IPS-20b (cell line): ENCODE data around the gene SCFD2.

ENCODE experiments used
- H3K27ac ChIP-seq: one replicate; pipeline ENCODE4 v1.5.1; 2013; ENCODE audit warnings: low read length
- H3K27me3 ChIP-seq: 2 replicates; pipeline ENCODE4 v1.6.1; 2013; ENCODE audit warnings: mild to moderate bottlenecking, low read length, inconsistent platforms; ENCODE audit not compliant: insufficient read depth
- H3K36me3 ChIP-seq: 2 replicates; pipeline ENCODE4 v1.6.1; 2013; ENCODE audit warnings: low read depth, mild to moderate bottlenecking, inconsistent platforms, low read length, moderate library complexity; ENCODE audit not compliant: insufficient read depth
- H3K4me1 ChIP-seq: 2 replicates; pipeline ENCODE4 v1.6.1; 2013; ENCODE audit warnings: mild to moderate bottlenecking, control low read depth, inconsistent platforms, low read length, moderate library complexity; ENCODE audit not compliant: insufficient read depth
- H3K4me3 ChIP-seq: 2 replicates; pipeline ENCODE4 v1.5.1; 2013; ENCODE audit warnings: mild to moderate bottlenecking, low read length, inconsistent platforms
- H3K9ac ChIP-seq: 2 replicates; pipeline ENCODE4 v1.6.1; 2013; ENCODE audit warnings: low read depth, mild to moderate bottlenecking, inconsistent platforms, low read length, moderate library complexity
- H3K9me3 ChIP-seq: 2 replicates; pipeline ENCODE4 v1.6.1; 2013; ENCODE audit warnings: mild to moderate bottlenecking, low read depth, low read length, inconsistent platforms; ENCODE audit not compliant: insufficient read depth

SCFD2 gene

DNA sequence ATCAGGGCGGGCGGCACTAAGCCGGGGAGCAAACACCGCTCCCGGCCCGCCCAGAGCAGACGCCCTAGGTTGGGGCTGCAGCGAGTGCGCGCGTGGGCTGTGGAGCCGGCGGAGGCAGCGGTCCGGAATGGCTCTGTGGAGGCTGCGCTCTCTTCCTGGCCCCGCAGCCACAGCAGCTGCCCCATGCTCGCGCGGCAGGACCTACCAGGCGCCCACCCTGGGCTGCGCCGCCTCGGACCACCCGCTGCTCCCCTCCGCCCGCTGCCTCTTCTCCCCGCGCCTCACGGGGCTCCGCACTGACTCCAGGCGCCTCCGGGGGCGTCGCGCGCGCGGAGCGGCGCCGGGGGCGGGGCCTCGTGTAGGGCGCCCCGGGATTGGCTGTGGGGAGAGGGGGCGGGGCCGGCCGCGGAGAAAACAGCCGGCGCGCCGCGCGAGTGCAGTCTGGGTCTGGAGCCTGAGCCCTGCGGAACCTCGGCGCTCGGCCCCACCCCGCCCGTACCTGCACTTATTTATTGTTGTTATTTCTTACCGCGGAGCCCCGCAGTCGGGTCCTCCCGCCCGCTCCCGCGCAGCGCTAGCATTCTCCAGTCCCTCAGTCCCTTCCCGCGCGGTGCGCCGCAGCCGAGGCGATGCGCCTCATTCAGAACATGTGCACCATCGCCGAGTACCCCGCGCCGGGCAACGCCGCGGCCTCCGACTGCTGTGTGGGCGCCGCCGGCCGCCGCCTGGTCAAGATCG lies 503.8 kb downstream of the SCFD2 start, which contains the start of gene RASL11B:
RASL11B (plus strand) TSS at position 439 of the 738 bp plus-strand sequence; CDS start at position 630, 191 bp downstream.
- H3K36me3 ChIP-seq, result peaks cover 40% of the 10 kb centered on the region
- H3K4me3 ChIP-seq, result peak within 1 kb of the TSS; percentile 94
- no peak within 1 kb of the TSS for H3K27ac ChIP-seq
- peak within 1 kb of the TSS; percentile 90 for H3K9ac ChIP-seq
- H3K27me3 ChIP-seq, result peaks cover 10% of the 10 kb centered on the region
- peaks cover 15% of the 10 kb centered on the region; the same call in 1 of the 2 replicates for H3K9me3 ChIP-seq
- H3K4me1 ChIP-seq, result peaks cover 24% of the 10 kb centered on the region; the same call in 1 of the 2 replicates

- peak overlapping the region; percentile 94 for H3K4me3 ChIP-seq
Measured at GRCh38 chr4:52861171-52861823, 504.6 kb downstream of the SCFD2 start.

DNA sequence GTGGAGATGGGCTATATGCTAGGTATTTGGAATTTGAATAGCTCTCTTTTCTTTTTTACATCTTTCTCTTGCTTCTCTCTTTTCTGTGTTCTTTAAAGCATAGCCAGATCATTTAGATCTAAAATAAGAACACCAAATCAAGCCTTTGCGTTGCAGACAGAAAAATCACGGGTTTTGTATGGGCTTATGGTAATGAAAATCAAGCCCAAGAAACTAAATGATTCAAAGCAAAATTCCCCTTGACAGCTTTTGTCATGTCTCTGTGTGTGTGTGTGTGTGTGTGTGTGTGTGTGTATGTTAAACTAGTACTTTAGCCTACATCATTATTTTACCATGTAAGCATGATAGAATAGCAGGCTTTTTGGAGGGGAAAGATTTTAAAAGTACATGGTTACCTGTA lies 505.5 kb downstream of the SCFD2 start:
- peaks cover 10% of the 10 kb centered on the region for H3K27me3 ChIP-seq
- H3K27ac ChIP-seq, result no peak overlapping the region
- no peak overlapping the region for H3K9ac ChIP-seq
- H3K4me1 ChIP-seq, result peaks cover 30% of the 10 kb centered on the region; the same call in 1 of the 2 replicates
- no peak overlapping the region for H3K4me3 ChIP-seq
- H3K9me3 ChIP-seq, result peaks cover 15% of the 10 kb centered on the region; the same call in 1 of the 2 replicates
- peaks cover 23% of the 10 kb centered on the region for H3K36me3 ChIP-seq

More at GRCh38 chr4:52861171-52861823, 504.6 kb downstream of the SCFD2 start:
- Histone ChIP-seq H3K27me3 (peaks cover 10% of the 10 kb centered on the region), H3K4me1 (peaks cover 24% of the 10 kb centered on the region; the same call in 1 of the 2 replicates), H3K36me3 (peaks cover 33% of the 10 kb centered on the region), H3K9me3 (peaks cover 15% of the 10 kb centered on the region; the same call in 1 of the 2 replicates), H3K9ac (peak overlapping the region; percentile 68), H3K27ac (no peak overlapping the region)

DNA sequence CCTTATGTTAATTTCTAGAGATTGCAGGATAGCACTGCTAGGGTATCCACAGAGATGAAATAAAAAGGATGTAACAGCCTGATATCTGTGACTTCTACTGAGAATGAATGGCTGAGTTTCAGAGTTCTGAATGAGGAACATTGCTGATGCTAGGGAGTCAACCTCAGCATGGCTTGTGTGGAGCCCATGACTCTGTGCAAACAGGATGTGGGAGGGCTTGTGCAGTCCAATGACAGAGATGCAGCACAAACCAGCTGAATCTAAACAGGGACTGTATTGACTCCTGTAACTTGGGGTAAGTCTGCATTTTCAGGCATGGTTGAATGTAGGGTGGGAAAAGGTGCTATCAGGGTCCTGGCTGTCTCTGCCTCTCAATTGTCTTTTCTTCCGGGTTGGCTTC lies 509.1 kb downstream of the SCFD2 start:
- H3K9ac ChIP-seq, result no peak overlapping the region
- no peak overlapping the region for H3K27ac ChIP-seq
- H3K9me3 ChIP-seq, result peaks cover 15% of the 10 kb centered on the region; the same call in 1 of the 2 replicates
- peaks cover 26% of the 10 kb centered on the region; the same call in 1 of the 2 replicates for H3K4me1 ChIP-seq
- no peaks in the 10 kb centered on the region for H3K36me3 ChIP-seq
- peaks cover 10% of the 10 kb centered on the region for H3K27me3 ChIP-seq
- no peak overlapping the region for H3K4me3 ChIP-seq

DNA sequence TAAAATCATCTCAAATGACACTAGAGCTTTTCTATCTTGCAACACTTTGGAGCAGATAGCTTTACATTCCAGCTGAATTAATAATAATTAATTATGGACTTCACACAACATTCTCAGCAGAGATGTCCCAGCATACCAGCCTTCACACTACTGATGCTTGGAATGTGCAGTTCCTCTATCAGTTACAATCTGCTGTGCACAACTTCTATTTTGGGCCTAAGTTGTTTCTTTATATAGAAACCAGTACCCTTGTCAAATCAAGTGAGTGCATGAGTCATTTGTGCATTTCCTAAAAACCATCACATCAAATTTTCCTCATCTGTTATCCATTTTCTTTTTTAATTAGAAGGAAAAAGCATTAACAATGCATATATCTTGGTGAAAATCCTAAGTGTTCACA lies 512.5 kb downstream of the SCFD2 start:
- Histone ChIP-seq H3K27me3 (no peaks in the 10 kb centered on the region), H3K36me3 (no peaks in the 10 kb centered on the region), H3K9me3 (peaks cover 11% of the 10 kb centered on the region; the same call in 1 of the 2 replicates), H3K4me3 (no peak overlapping the region), H3K4me1 (peaks cover 9% of the 10 kb centered on the region; the same call in 1 of the 2 replicates), H3K9ac (no peak overlapping the region), H3K27ac (no peak overlapping the region)

GRCh38 chr4:52852711-52853110 lies 513.1 kb downstream of the SCFD2 start:
- H3K9ac ChIP-seq, result no peak overlapping the region
- peaks cover 4% of the 10 kb centered on the region; the same call in 1 of the 2 replicates for H3K9me3 ChIP-seq
- no peaks in the 10 kb centered on the region for H3K36me3 ChIP-seq
- no peak overlapping the region for H3K27ac ChIP-seq
- no peak overlapping the region for H3K4me3 ChIP-seq
- peaks cover 9% of the 10 kb centered on the region; the same call in 1 of the 2 replicates for H3K4me1 ChIP-seq
- H3K27me3 ChIP-seq, result no peaks in the 10 kb centered on the region

- Histone ChIP-seq H3K9me3 (no peaks in the 10 kb centered on the region), H3K4me3 (no peak overlapping the region), H3K9ac (no peak overlapping the region), H3K27me3 (no peaks in the 10 kb centered on the region), H3K36me3 (no peaks in the 10 kb centered on the region), H3K4me1 (peaks cover 9% of the 10 kb centered on the region; the same call in 1 of the 2 replicates), H3K27ac (no peak overlapping the region)
Measured at GRCh38 chr4:52852041-52852440, 513.8 kb downstream of the SCFD2 start.

GRCh38 chr4:52850406-52851124 lies 515.3 kb downstream of the SCFD2 start:
- no peak overlapping the region for H3K27ac ChIP-seq
- H3K9ac ChIP-seq, result no peak overlapping the region
- H3K4me1 ChIP-seq, result peaks cover 5% of the 10 kb centered on the region; the same call in 1 of the 2 replicates
- H3K36me3 ChIP-seq, result no peaks in the 10 kb centered on the region
- H3K4me3 ChIP-seq, result no peak overlapping the region
- no peaks in the 10 kb centered on the region for H3K27me3 ChIP-seq
- no peaks in the 10 kb centered on the region for H3K9me3 ChIP-seq

- Histone ChIP-seq H3K9ac (no peak overlapping the region), H3K27me3 (no peaks in the 10 kb centered on the region), H3K9me3 (no peaks in the 10 kb centered on the region), H3K4me1 (no peaks in the 10 kb centered on the region; the same call in 1 of the 2 replicates), H3K27ac (no peak overlapping the region), H3K4me3 (no peak overlapping the region), H3K36me3 (no peaks in the 10 kb centered on the region)
Measured at GRCh38 chr4:52848254-52848653, 517.6 kb downstream of the SCFD2 start.

GRCh38 chr4:52846502-52846901 lies 519.4 kb downstream of the SCFD2 start:
- Histone ChIP-seq H3K4me3 (no peak overlapping the region), H3K27me3 (no peaks in the 10 kb centered on the region), H3K4me1 (peaks cover 2% of the 10 kb centered on the region; the same call in 1 of the 2 replicates), H3K9me3 (no peaks in the 10 kb centered on the region), H3K9ac (no peak overlapping the region), H3K27ac (no peak overlapping the region), H3K36me3 (no peaks in the 10 kb centered on the region)

DNA sequence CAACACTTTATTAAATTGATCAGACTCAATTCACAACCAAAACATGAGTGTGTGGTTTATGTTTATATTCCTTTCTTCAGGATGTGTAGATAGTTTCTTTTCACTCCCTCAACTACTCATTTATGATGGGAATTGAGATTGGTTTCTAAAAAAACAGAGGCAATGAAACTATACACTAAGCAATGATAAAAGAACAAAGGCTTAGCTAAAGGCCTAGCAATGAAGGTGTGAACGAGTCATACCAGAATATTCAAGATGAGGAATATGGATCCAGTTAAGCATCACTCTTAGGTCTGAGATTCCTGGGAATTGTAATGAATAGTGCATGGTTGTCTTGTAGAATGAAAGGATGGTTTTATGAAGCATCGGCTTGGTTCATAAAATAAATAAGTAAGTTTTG lies 521.3 kb downstream of the SCFD2 start:
- no peak overlapping the region for H3K27ac ChIP-seq
- H3K9me3 ChIP-seq, result no peaks in the 10 kb centered on the region
- H3K36me3 ChIP-seq, result no peaks in the 10 kb centered on the region
- H3K27me3 ChIP-seq, result peaks cover 4% of the 10 kb centered on the region; the same call in 1 of the 2 replicates
- H3K4me3 ChIP-seq, result no peak overlapping the region
- H3K4me1 ChIP-seq, result peaks cover 17% of the 10 kb centered on the region; the same call in 1 of the 2 replicates
- no peak overlapping the region for H3K9ac ChIP-seq
